Cortex of kidney (tissue), 1 donor: ENCODE data around the gene SPANXN4.

Experiments
- DNase-seq: peaks from one replicate; lab custom pipeline; 2025; lab: John Stamatoyannopoulos, UW

The SPANXN4 gene

DNA sequence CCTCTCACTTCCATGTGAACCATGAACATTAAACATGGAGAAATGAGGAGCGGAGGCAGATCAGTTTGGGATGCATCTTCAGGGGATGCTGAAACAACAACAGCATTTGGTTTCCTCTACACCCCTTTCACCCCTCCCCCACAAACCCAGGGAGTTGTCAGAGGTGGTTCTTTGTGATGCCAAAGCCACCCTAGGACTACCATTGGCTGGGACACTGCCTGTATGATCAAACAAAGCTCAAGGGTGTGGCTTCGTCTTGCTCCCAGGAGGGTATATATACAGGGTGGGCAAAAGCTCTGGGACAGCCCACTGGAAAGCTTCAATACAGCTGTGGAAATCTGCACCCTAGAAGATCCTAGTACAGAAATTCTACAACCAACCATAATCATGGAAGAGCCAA, at the start of gene SPANXN4:
SPANXN4 (plus strand) TSS at position 301 of the 400 bp plus-strand sequence; CDS start at position 388, 87 bp downstream.
- no peak for DNase-seq

GRCh38 chrX:142977128-142977914, 48.4 kb upstream of the SPANXN4 start:
- DNase-seq = no peak

DNA sequence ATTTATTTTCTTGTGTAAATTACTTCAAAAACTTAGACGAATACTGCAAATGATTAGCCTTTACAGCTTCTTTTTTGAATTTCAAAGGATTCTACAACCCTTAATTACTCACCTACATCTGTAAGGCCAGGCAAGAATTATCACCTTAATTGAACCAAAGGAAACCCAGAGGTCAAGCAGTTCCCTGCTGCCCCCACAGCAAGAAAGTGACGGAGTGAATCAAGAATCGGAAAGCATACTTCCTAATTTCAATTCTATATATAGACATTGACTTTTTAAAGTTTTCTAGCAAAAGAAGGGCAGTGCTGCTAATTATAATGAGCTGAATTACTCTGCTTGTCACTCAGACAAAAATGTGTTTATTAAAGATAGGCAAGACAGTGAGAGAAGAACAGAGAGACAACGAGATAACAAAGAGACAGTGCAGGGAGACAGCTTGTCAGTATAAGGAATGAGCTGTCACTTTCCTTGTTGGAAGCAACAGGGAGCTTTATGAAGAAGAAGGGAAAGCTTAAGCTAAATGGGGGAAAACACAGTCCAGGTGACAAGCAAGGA, 47.5 kb upstream of the SPANXN4 start:
- no peak for DNase-seq

DNA sequence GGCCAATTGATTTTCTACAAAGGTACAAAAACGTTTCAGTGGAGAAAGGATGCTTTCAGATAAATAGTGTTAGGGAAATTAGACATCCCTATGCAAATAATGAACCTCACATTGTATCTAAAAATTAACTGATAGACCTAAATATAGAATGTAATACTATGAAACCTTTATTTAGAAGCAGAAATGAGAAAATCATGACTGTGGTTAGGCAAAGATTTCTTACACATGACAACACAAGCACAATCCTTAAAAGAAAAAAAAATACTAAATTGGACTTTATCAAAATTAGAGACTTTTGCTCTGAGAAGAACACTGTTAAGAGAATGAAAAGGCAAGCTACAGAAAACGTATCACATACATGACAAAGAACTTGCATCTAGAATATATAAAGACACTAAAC, 43.0 kb upstream of the SPANXN4 start:
- no peak for DNase-seq

GRCh38 chrX:142994988-142995387, 30.7 kb upstream of the SPANXN4 start:
- DNase-seq = no peak

DNA sequence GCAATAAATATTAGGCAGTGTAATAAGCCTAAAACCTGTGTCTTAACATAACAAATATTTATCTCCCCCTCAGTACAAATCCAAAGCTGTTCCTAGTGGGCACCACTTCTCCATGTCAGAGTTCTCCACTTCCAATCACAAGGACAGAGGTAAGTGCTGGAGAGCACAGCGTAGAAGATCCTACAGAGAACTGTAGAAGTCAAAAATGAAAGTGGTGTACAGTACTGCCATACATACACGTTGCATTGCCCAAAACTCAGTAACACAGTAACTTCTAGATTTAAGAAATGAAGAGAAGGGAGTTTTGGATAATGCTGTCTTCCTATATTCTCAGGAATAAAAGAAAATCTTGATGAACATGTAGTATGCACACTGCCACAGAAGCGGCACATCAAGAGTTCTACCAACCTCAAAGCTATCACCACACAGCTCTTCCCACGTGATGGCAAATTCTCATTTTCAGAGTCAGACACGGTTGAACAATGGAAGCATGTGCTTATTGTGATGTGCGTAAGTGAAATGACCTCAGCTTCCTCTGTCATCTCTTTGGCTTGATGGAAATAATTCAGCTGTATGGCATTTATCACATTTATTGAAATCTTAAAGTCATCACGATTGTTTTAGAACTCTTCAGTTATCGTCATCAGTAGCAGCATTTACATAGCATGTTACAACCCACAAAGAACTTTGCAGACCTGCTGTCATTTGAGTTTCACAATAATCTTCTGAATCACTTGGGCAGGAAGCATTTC, 27.1 kb upstream of the SPANXN4 start:
- DNase-seq = no peak

DNA sequence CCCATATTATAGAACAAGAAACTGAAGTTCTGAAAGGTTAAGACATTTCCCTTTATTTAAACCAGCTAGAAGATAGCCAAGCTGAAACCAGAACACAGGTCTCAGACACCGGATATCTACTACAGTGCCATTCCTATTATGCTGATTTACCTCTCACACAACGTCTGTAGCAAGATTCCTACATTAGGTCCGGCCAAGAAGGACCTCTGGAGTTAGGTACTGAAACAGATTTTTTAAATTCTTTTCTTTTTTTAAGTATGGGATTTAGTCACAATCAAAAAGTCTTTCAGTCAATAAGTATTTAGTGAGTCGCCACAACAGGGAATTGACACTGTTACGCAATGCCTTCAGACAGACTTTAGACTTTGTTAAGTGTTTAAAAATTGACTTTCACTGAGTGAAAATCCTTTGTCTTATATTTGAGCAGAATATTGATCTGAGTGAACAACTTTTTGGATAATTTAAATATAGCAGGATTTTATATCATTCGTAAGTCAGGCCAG, 26.5 kb upstream of the SPANXN4 start:
- DNase-seq = no peak

GRCh38 chrX:143002206-143002605, 23.5 kb upstream of the SPANXN4 start:
- DNase-seq = no peak

DNA sequence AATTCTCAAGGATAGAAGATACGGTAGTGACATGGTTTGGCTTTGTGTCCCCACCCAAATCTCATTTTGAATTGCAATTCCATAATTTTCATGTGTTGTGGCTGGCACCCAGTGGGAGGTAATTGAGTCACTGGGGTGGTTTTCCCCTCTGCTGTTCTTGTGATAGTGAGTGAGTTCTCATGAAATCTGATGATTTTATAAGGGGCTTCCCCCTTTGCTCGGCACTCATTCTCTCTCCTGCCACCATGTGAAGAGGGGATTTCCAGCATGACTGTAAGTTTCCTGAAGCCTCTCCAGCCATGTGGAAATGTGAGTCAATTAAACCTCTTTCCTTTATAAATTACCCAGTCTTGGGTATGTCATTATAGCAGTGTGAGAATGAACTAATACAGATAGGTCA, 8.5 kb upstream of the SPANXN4 start:
- DNase-seq = no peak

DNA sequence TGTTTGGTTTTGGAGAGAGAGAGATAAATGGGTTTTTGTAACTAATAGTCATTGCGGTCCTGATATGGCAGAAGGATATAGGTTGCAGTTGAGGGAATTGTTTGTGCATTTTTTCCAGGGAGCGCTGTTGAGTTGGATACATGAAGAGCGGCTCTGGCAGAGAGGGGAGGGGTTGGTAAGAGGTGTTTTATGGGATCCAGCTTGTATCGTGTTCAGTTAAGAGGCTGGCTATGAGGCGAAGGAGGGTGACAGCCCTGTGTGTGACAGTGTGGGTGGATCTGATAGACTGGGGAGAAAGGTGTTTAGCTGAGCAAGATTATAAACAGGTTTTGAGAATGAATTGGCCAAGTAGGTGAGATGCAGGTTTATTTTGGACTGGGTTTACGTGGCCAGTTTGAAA, 1.5 kb downstream of the SPANXN4 start:
- DNase-seq = no peak

GRCh38 chrX:143047511-143047910, 21.8 kb downstream of the SPANXN4 start:
- DNase-seq = no peak

DNA sequence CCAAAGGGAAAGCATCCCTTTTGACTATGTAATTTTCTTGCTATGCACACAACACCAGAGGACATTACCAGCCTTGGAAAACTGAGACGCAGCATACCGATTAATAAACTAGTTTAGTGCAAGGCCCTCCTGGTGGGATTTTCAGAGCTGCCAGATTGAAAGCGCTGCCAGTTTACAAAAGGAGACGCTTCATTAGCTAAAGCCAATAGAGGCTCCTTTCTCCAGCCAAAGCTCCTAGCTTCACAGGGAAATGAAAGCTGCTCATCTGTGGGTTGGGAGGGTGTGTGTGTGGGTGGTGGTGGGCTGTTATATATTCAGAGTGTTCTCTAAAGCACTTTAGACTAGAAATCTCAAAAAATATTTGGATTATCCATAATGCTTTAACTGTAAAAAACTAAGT, 32.4 kb downstream of the SPANXN4 start:
- no peak for DNase-seq

- no peak for DNase-seq
Measured at GRCh38 chrX:143081231-143081630, 55.5 kb downstream of the SPANXN4 start.

- DNase-seq = no peak
Measured at GRCh38 chrX:143082537-143082936, 56.8 kb downstream of the SPANXN4 start.
